Lower leg skin (tissue), 3 donors: ENCODE results near the gene LECT2.

Source experiments
- CTCF ChIP-seq, 3 donors: fragments of 450-650 bp; IDR thresholded peaks; one replicate each; pipeline ENCODE4 v1.5.1; 2016; ENCODE audit warnings: antibody characterized with exemption in 3 of 3, mild to moderate bottlenecking in 3 of 3, moderate library complexity in 2 of 3
- POLR2A ChIP-seq, 2 donors: fragments of 450-650 bp; IDR thresholded peaks; one replicate each; pipeline ENCODE4 v1.6.1; 2016 to 2017; ENCODE audit warnings: antibody characterized with exemption in 2 of 2, mild to moderate bottlenecking in 1 of 2, moderate library complexity in 1 of 2

DNA sequence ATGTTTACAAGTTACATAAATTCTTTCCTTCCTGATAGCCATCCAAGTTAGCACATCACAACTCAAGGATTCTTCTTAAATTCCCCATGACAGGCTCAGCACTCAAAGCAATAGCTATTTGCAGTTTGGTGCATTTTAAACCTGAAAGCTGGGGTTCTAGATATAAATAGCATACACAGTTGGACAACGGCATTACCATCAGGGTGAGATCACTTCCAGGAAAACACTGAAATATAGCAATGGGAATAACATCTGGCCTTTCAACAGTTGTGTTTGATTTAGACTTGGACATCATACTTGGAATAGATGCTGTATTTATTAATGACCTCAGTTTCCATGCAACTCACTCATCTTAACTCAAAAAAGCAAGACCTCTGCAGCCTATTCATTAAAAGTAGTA is 24.7 kb upstream of the LECT2 start:
- TF ChIP-seq CTCF (IDR thresholded peaks at IDR 0.05) (no peak), POLR2A (IDR thresholded peaks at IDR 0.05) (no peak)
